Right cardiac atrium (tissue), 5 donors: ENCODE results near the gene DAO. TPM values are rescaled to one million over a fixed set of nuclear protein-coding genes. Genes with fewer than 3 reads are reported as not detected.

Experiments
- ATAC-seq, 2 donors: fragments of 200-7000 bp; cut with Tn5 transposase; one replicate each; pipeline versions ENCODE4 v1.8.0 to v1.9.1; 2020; ENCODE audit warnings: moderate library complexity in 2 of 2, mild to moderate bottlenecking in 1 of 2
- DNase-seq, 3 donors: peaks; one replicate each; pipeline ENCODE4 v3.0.0-alpha.2; 2020
- H3K27ac ChIP-seq: one replicate; pipeline ENCODE4 v1.5.1; 2013; ENCODE audit warnings: mild to moderate bottlenecking, low read length, control low read depth, moderate library complexity
- H3K27me3 ChIP-seq: one replicate; pipeline ENCODE4 v1.6.1; 2013; ENCODE audit not compliant: control insufficient read depth, insufficient read depth
- H3K4me1 ChIP-seq: one replicate; pipeline ENCODE4 v1.6.1; 2013; ENCODE audit warnings: low read length; ENCODE audit not compliant: control insufficient read depth, insufficient read depth
- H3K4me3 ChIP-seq: one replicate; pipeline ENCODE4 v1.5.1; 2013; ENCODE audit warnings: low read length, control low read depth
- H3K9me3 ChIP-seq: one replicate; pipeline ENCODE4 v1.6.1; 2013; ENCODE audit warnings: low read length; ENCODE audit not compliant: control insufficient read depth
- WGBS: extraction: QIAGEN DNeasy Blood & Tissue Kit; methylation state at CpG from one replicate; pipeline ENCODE4 v1.1.7; 2013; 5-methylcytosine and 5-hydroxymethylcytosine counted together
- intact Hi-C, 4 donors: fragments of 100-400 bp; cut with DNase I; formaldehyde crosslinking; loops; one replicate each; pipeline versions ENCODE4 v1.11.0 to v1.14.0; 2022 to 2023
- polyA plus RNA-seq: library from polyadenylated mRNA; stranded (reverse); fragments of 200-250 nt; gene quantifications from one replicate; pipeline ENCODE4 v1.2.3, GENCODE V29; 2013
- total RNA-seq, 4 donors: library from RNA; stranded (reverse); fragmentation: NEBNext Ultra II Directional; extraction: Animal tissue kit (Norgen Biotek cat#: 25700); gene quantifications; one replicate each; pipeline ENCODE4 v1.2.1, GENCODE V29; 2021
- donor health status: healthy with polysubstance abuse.
- donor health status: DM: no; HTN: yes; CAD: no.
- donor health status: DM: no; HTN: no; CAD: no.
- donor health status: DM: no; HTN: yes; CAD: no; lungs with severe emphysema.
- donor health status: DM: yes; HTN: yes; CAD: no.

The DAO gene
- total and polyA plus RNA-seq, 5 donors, result not detected

- H3K9me3 ChIP-seq, result no peaks in the 10 kb centered on the region
- no peak overlapping the region for H3K27ac ChIP-seq
- no peak overlapping the region for H3K4me3 ChIP-seq
- ATAC-seq, result no peak
- intact Hi-C loops, result no loop called here
- WGBS, result 82% methylated on average over 3 of the region's 3 CpGs
- H3K27me3 ChIP-seq, result no peaks in the 10 kb centered on the region
- H3K4me1 ChIP-seq, result no peaks in the 10 kb centered on the region
- DNase-seq, result no peak
Measured at GRCh38 chr12:108875682-108876361, 4.1 kb upstream of the DAO start.

- intact Hi-C loops, result no loop called here
- no peak for ATAC-seq
- Histone ChIP-seq H3K27me3 (no peaks in the 10 kb centered on the region), H3K4me1 (no peaks in the 10 kb centered on the region), H3K4me3 (no peak overlapping the region), H3K27ac (no peak overlapping the region), H3K9me3 (no peaks in the 10 kb centered on the region)
- DNase-seq, result no peak
- 91% methylated on average over 3 of the region's 3 CpGs for WGBS
Measured at GRCh38 chr12:108876550-108876949, 3.3 kb upstream of the DAO start.

GRCh38 chr12:108881953-108882352 is 2.1 kb downstream of the DAO start:
- H3K9me3 ChIP-seq, result no peaks in the 10 kb centered on the region
- ATAC-seq, result no peak
- 85% methylated on average over 3 of the region's 3 CpGs for WGBS
- no peak overlapping the region for H3K27ac ChIP-seq
- no peak for DNase-seq
- H3K4me3 ChIP-seq, result no peak overlapping the region
- no peaks in the 10 kb centered on the region for H3K27me3 ChIP-seq
- intact Hi-C loops, result no loop called here
- H3K4me1 ChIP-seq, result no peaks in the 10 kb centered on the region

GRCh38 chr12:108884116-108885012 is 4.5 kb downstream of the DAO start:
- H3K27ac ChIP-seq, result no peak overlapping the region
- H3K4me3 ChIP-seq, result no peak overlapping the region
- ATAC-seq (peak; percentile 24 to 62), DNase-seq (peak; percentile 49 to 77 (median 65))
- no peaks in the 10 kb centered on the region for H3K4me1 ChIP-seq
- WGBS, result 55% methylated on average over 16 of the region's 16 CpGs
- no peaks in the 10 kb centered on the region for H3K9me3 ChIP-seq
- intact Hi-C loops, result no loop called here
- H3K27me3 ChIP-seq, result no peaks in the 10 kb centered on the region

- Histone ChIP-seq H3K4me3 (no peak overlapping the region), H3K27ac (no peak overlapping the region), H3K9me3 (no peaks in the 10 kb centered on the region), H3K27me3 (no peaks in the 10 kb centered on the region), H3K4me1 (no peaks in the 10 kb centered on the region)
- 76% methylated on average over 9 of the region's 9 CpGs for WGBS
- intact Hi-C loops, result no loop called here
- ATAC-seq (no peak), DNase-seq (no peak)
Measured at GRCh38 chr12:108886873-108887629, 7.2 kb downstream of the DAO start.

GRCh38 chr12:108888031-108888430 is 8.1 kb downstream of the DAO start:
- ATAC-seq (no peak), DNase-seq (no peak)
- Histone ChIP-seq H3K27me3 (no peaks in the 10 kb centered on the region), H3K9me3 (no peaks in the 10 kb centered on the region), H3K27ac (no peak overlapping the region), H3K4me3 (no peak overlapping the region), H3K4me1 (no peaks in the 10 kb centered on the region)
- WGBS, result 55% methylated on average over 6 of the region's 6 CpGs
- intact Hi-C loops, result no loop called here

- Histone ChIP-seq H3K9me3 (no peaks in the 10 kb centered on the region), H3K4me3 (no peak overlapping the region), H3K27ac (no peak overlapping the region), H3K27me3 (no peaks in the 10 kb centered on the region), H3K4me1 (no peaks in the 10 kb centered on the region)
- DNase-seq (no peak), ATAC-seq (no peak)
- intact Hi-C loops, result no loop called here
- WGBS, result 68% methylated on average over 2 of the region's 2 CpGs
Measured at GRCh38 chr12:108890208-108890607, 10.3 kb downstream of the DAO start.

- no peak for ATAC-seq
- DNase-seq, result no peak
- intact Hi-C loops, result no loop called here
- Histone ChIP-seq H3K27me3 (no peaks in the 10 kb centered on the region), H3K27ac (no peak overlapping the region), H3K4me1 (no peaks in the 10 kb centered on the region), H3K4me3 (no peak overlapping the region), H3K9me3 (no peaks in the 10 kb centered on the region)
- 93% methylated on average over 5 of the region's 5 CpGs for WGBS
Measured at GRCh38 chr12:108895220-108895802, 15.4 kb downstream of the DAO start.

- Histone ChIP-seq H3K4me1 (no peaks in the 10 kb centered on the region), H3K27ac (no peak overlapping the region), H3K4me3 (no peak overlapping the region), H3K9me3 (no peaks in the 10 kb centered on the region), H3K27me3 (no peaks in the 10 kb centered on the region)
- intact Hi-C loops, result no loop called here
- ATAC-seq (no peak), DNase-seq (no peak)
- WGBS, result 43% methylated on average over 8 of the region's 8 CpGs
Measured at GRCh38 chr12:108896336-108896735, 16.4 kb downstream of the DAO start.

- H3K9me3 ChIP-seq, result no peaks in the 10 kb centered on the region
- no peak overlapping the region for H3K4me3 ChIP-seq
- intact Hi-C loops, result no loop called here
- H3K27me3 ChIP-seq, result no peaks in the 10 kb centered on the region
- DNase-seq, result no peak
- ATAC-seq, result no peak
- 80% methylated on average over 4 of the region's 4 CpGs for WGBS
- H3K27ac ChIP-seq, result no peak overlapping the region
- H3K4me1 ChIP-seq, result no peaks in the 10 kb centered on the region
Measured at GRCh38 chr12:108896817-108897216, 16.9 kb downstream of the DAO start.

GRCh38 chr12:108899145-108899544 is 19.3 kb downstream of the DAO start:
- Histone ChIP-seq H3K4me3 (no peak overlapping the region), H3K9me3 (no peaks in the 10 kb centered on the region), H3K27ac (no peak overlapping the region), H3K4me1 (no peaks in the 10 kb centered on the region), H3K27me3 (no peaks in the 10 kb centered on the region)
- no peak for ATAC-seq
- DNase-seq, result no peak
- 84% methylated on average over 5 of the region's 5 CpGs for WGBS
- intact Hi-C loops, result no loop called here
